Measurements from ENCODE around the gene RPN2. TPM values are rescaled to one million over a fixed set of nuclear protein-coding genes. Genes with fewer than 3 reads are reported as not detected.

Gene RPN2
- total RNA-seq, 1 experiment from 2014 or later, result 220 TPM

DNA sequence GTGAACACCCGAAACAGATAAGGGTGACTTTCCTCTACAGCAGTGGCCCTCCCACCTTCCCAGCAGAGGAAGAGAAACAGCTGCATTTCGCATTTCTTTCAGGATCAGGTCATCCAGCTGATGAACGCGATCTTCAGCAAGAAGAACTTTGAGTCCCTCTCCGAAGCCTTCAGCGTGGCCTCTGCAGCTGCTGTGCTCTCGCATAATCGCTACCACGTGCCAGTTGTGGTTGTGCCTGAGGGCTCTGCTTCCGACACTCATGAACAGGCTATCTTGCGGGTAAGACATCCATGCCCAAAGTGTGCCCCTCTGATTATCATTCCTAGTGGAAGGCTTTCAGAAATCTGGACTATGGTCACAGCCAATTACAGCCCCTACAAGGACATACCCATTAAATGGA is 28.0 kb downstream of the RPN2 start:
- peaks cover 2% of the 10 kb centered on the region in 2 experiments; a peak in 3 of 4 replicates for H3K4me1 ChIP-seq (ENCODE audit: control insufficient read depth in 1 of 2, insufficient read depth in 2 of 2, low read length in 2 of 2)
- H2AFZ ChIP-seq (ENCODE audit: low read depth, low read length, poor library complexity, severe bottlenecking), result no peak overlapping the region
- no peak overlapping the region for H3K9ac ChIP-seq (ENCODE audit: low read length)
- TF ChIP-seq, protein P1, sequence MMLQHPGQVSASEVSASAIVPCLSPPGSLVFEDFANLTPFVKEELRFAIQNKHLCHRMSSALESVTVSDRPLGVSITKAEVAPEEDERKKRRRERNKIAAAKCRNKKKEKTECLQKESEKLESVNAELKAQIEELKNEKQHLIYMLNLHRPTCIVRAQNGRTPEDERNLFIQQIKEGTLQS (IDR thresholded peaks at IDR 0.05), result no peak
- TF ChIP-seq, protein P2, sequence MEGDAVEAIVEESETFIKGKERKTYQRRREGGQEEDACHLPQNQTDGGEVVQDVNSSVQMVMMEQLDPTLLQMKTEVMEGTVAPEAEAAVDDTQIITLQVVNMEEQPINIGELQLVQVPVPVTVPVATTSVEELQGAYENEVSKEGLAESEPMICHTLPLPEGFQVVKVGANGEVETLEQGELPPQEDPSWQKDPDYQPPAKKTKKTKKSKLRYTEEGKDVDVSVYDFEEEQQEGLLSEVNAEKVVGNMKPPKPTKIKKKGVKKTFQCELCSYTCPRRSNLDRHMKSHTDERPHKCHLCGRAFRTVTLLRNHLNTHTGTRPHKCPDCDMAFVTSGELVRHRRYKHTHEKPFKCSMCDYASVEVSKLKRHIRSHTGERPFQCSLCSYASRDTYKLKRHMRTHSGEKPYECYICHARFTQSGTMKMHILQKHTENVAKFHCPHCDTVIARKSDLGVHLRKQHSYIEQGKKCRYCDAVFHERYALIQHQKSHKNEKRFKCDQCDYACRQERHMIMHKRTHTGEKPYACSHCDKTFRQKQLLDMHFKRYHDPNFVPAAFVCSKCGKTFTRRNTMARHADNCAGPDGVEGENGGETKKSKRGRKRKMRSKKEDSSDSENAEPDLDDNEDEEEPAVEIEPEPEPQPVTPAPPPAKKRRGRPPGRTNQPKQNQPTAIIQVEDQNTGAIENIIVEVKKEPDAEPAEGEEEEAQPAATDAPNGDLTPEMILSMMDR (IDR thresholded peaks at IDR 0.05 in 2 of 3, conservative IDR thresholded peaks at IDR 0.05 in 1 of 3; ENCODE audit: borderline replicate concordance in 1 of 3, insufficient read depth in 1 of 3, low read depth in 2 of 3, low read length in 2 of 3), result no peak
- TF ChIP-seq, protein P3, sequence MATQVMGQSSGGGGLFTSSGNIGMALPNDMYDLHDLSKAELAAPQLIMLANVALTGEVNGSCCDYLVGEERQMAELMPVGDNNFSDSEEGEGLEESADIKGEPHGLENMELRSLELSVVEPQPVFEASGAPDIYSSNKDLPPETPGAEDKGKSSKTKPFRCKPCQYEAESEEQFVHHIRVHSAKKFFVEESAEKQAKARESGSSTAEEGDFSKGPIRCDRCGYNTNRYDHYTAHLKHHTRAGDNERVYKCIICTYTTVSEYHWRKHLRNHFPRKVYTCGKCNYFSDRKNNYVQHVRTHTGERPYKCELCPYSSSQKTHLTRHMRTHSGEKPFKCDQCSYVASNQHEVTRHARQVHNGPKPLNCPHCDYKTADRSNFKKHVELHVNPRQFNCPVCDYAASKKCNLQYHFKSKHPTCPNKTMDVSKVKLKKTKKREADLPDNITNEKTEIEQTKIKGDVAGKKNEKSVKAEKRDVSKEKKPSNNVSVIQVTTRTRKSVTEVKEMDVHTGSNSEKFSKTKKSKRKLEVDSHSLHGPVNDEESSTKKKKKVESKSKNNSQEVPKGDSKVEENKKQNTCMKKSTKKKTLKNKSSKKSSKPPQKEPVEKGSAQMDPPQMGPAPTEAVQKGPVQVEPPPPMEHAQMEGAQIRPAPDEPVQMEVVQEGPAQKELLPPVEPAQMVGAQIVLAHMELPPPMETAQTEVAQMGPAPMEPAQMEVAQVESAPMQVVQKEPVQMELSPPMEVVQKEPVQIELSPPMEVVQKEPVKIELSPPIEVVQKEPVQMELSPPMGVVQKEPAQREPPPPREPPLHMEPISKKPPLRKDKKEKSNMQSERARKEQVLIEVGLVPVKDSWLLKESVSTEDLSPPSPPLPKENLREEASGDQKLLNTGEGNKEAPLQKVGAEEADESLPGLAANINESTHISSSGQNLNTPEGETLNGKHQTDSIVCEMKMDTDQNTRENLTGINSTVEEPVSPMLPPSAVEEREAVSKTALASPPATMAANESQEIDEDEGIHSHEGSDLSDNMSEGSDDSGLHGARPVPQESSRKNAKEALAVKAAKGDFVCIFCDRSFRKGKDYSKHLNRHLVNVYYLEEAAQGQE (IDR thresholded peaks at IDR 0.05; ENCODE audit: low read depth), result no peak
- ATAC-seq (no peak), DNase-seq (ENCODE audit: low read depth, low spot score) (no peak)
- ChIA-PET POLR2A (no interaction called here), CTCF (interaction anchor here (1.5 kb wide), 1 partner anchor 12 kb away, joined by 3 read pairs; no protein-coding TSS in a partner anchor), RAD21 (ENCODE audit: low non-redundant PET in 1 of 2, low total read pairs in 2 of 2, uncharacterized antibody in 2 of 2, unreplicated experiment in 2 of 2) (no interaction called here)
- peaks cover 48 to 59% of the 10 kb centered on the region in 2 experiments for H3K36me3 ChIP-seq (ENCODE audit: control insufficient read depth in 1 of 2, insufficient read depth in 2 of 2, low read length in 2 of 2)
- no peaks in the 10 kb centered on the region for H3K27me3 ChIP-seq (ENCODE audit: insufficient read depth, low read length)
- no peaks in the 10 kb centered on the region for H4K20me1 ChIP-seq (ENCODE audit: insufficient read depth)
- H3K27ac ChIP-seq (ENCODE audit: low read depth, low read length), result no peak overlapping the region
- no peak overlapping the region for H3K4me2 ChIP-seq (ENCODE audit: low read length)
- intact Hi-C loops (cut with micrococcal nuclease), result no loop called here
- BruUV-seq (replicated peaks), result no TSS peak
- no peaks in the 10 kb centered on the region for H3K9me2 ChIP-seq (ENCODE audit: insufficient read depth)
- H3K4me3 ChIP-seq (replicated peaks in 1 of 2; ENCODE audit: low read depth in 1 of 2, low read length in 2 of 2), result no peak overlapping the region
- H3K79me2 ChIP-seq (ENCODE audit: insufficient read depth, low read length), result peaks cover 36% of the 10 kb centered on the region; the same call in 1 of the 2 replicates
- no peaks in the 10 kb centered on the region for H3K9me3 ChIP-seq (ENCODE audit: control insufficient read depth in 1 of 2, insufficient read depth in 1 of 2, low read depth in 1 of 2, low read length in 2 of 2)

All from HCT116 (cell line).